ENCODE measurements around the gene SMC5.
"Not testable (repeated sequence)": the region's sequence is repeated elsewhere in the genome, so short reads cannot be mapped to it uniquely, and the experiment has no call there.

The SMC5 gene

DNA sequence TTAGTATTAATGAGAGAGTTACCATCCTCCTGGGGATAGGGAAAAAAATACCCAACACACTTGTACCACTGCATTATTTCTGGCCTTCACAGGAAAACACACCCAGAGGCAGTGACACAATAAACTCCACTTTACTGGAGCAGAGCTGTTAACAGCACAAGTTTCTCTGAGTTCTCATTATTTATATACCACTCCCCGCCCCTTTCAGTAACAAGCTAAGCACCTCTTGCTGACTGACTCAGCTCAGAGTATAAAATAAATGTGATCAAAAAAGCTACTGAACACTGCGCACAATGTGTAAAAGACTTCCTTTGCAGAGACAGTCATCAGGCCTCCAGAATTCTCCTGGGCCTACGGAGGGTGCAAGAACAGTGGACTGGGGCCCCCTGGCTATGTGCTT, 134.1 kb downstream of the SMC5 start:
- Histone ChIP-seq H3K9me3 (ENCODE audit: low read length) (no peaks in the 10 kb centered on the region), H3K27me3 (ENCODE audit: control insufficient read depth in 1 of 2, insufficient read depth in 2 of 2, low read length in 2 of 2) (no peaks in the 10 kb centered on the region), H3K9ac (ENCODE audit: low read length) (no peak overlapping the region), H3K4me3 (ENCODE audit: low read depth in 1 of 2, low read length in 2 of 2) (no peak overlapping the region), H3K36me3 (ENCODE audit: insufficient read depth, low read length) (no peaks in the 10 kb centered on the region), H3K4me1 (ENCODE audit: insufficient read depth, low read length) (peaks cover 65% of the 10 kb centered on the region), H3K27ac (ENCODE audit: low read depth, low read length) (no peak overlapping the region)

DNA sequence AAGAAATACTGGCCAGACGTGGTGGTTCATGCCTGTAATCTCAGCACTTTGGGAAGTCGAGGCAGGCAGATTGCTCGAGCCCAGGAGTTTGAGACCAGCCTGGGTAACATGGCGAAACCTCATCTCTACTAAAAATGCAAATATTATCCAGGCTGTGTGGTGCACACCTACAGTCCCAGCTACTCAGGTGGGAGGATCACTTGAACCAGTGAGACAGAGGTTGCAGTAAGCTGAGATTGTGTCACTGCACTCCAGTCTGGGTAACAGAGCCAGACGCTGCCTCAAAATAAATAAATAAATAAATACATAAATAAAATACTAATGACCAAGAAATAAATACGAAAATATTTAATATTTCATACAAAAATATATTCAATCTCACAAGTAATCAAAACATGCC, 136.9 kb downstream of the SMC5 start:
- no peaks in the 10 kb centered on the region for H3K36me3 ChIP-seq (ENCODE audit: insufficient read depth, low read length)
- H3K9me3 ChIP-seq (ENCODE audit: low read length): no peaks in the 10 kb centered on the region
- no peak overlapping the region for H3K9ac ChIP-seq (ENCODE audit: low read length)
- no peak overlapping the region for H3K4me3 ChIP-seq (ENCODE audit: low read depth in 1 of 2, low read length in 2 of 2)
- H3K27ac ChIP-seq (ENCODE audit: low read depth, low read length): no peak overlapping the region
- H3K4me1 ChIP-seq (ENCODE audit: insufficient read depth, low read length): peaks cover 77% of the 10 kb centered on the region
- H3K27me3 ChIP-seq (ENCODE audit: control insufficient read depth in 1 of 2, insufficient read depth in 2 of 2, low read length in 2 of 2): no peaks in the 10 kb centered on the region

DNA sequence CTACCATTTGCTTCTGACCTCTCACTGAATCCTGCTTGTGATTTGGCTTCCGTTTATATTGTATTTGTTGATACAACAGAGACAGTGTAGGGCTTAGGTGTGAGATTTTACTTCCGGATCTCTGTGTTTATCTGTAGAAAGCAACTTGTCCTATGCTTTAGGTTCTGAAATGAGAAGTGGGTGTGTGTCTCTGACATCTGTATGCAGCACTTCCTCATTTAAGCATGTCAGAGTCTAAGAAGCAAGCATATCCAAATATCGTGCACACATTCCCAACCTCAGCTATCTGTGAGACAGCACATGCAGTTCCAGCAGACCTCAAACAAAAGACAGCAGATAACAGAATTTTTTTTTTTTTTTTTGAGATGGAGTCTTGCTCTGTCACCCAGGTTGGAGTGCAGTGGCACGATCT, 139.4 kb downstream of the SMC5 start:
- Histone ChIP-seq H3K9ac (ENCODE audit: low read length) (no peak overlapping the region), H3K27ac (ENCODE audit: low read depth, low read length) (no peak overlapping the region), H3K4me1 (ENCODE audit: insufficient read depth, low read length) (peaks cover 69% of the 10 kb centered on the region), H3K27me3 (ENCODE audit: control insufficient read depth in 1 of 2, insufficient read depth in 2 of 2, low read length in 2 of 2) (no peaks in the 10 kb centered on the region), H3K9me3 (ENCODE audit: low read length) (no peaks in the 10 kb centered on the region), H3K4me3 (ENCODE audit: low read depth in 1 of 2, low read length in 2 of 2) (no peak overlapping the region), H3K36me3 (ENCODE audit: insufficient read depth, low read length) (no peaks in the 10 kb centered on the region)

DNA sequence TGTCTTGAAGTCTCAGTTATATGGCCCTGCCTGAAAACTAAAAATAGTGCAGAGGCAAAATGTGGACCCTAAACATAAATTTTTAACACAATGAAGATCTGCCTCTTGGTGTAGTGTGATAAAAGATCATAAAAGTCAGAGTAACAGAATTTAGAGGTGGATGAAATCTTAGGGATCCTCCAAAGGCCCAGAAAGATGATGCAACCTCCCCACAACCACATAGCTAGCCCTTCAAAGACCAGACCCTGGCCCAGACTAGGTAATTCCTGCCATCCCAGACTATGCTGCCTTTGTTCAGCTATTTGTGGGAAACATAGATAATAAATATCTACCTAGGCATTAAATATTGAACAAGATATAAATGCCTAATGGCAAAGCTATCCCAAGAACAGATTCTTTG, 140.4 kb downstream of the SMC5 start:
- Histone ChIP-seq H3K36me3 (ENCODE audit: insufficient read depth, low read length) (no peaks in the 10 kb centered on the region), H3K4me1 (ENCODE audit: insufficient read depth, low read length) (peaks cover 74% of the 10 kb centered on the region), H3K9me3 (ENCODE audit: low read length) (no peaks in the 10 kb centered on the region), H3K4me3 (ENCODE audit: low read depth in 1 of 2, low read length in 2 of 2) (no peak overlapping the region), H3K27me3 (ENCODE audit: control insufficient read depth in 1 of 2, insufficient read depth in 2 of 2, low read length in 2 of 2) (no peaks in the 10 kb centered on the region), H3K27ac (ENCODE audit: low read depth, low read length) (no peak overlapping the region), H3K9ac (ENCODE audit: low read length) (no peak overlapping the region)

DNA sequence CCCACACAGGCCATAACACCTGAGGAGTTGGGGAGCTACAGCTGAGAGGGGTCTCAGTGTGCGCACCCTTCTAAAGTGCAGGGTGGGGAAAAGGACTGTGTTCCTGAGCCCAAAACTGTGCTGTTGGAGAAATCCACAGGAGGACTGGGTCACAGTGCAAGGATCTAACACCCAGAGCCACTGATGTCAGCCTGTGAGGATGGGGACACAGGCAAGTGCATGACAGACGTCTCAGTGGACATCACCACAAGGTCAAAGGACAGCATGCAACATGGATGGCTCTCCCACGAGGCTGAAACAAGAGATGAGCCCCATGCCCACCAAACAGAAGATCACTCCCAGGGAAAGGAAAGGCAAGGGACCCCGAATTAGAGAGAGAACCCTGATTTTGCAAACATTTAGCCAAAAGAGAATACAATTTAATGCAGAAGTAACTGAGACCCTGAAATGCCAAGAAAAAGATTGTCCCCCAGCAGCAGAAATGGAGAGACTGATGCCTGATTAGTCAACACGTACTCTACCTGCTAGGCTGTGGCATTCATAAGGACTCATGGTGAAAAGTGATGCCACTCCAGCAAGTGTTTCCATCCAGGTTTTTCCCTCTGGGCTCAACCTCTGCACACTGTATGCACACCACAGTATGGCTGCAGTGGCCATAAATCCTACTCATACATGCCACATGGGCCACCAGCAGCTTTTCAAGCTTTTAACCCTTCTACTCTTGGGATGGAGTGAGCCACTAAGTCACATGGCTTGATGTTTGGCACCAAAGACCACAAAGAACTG, 141.5 kb downstream of the SMC5 start:
- Histone ChIP-seq H3K4me3 (ENCODE audit: low read depth in 1 of 2, low read length in 2 of 2) (no peak overlapping the region), H3K27ac (ENCODE audit: low read depth, low read length) (no peak overlapping the region), H3K9ac (ENCODE audit: low read length) (no peak overlapping the region), H3K36me3 (ENCODE audit: insufficient read depth, low read length) (no peaks in the 10 kb centered on the region), H3K4me1 (ENCODE audit: insufficient read depth, low read length) (peaks cover 73% of the 10 kb centered on the region), H3K27me3 (ENCODE audit: control insufficient read depth in 1 of 2, insufficient read depth in 2 of 2, low read length in 2 of 2) (no peaks in the 10 kb centered on the region), H3K9me3 (ENCODE audit: low read length) (no peaks in the 10 kb centered on the region)

DNA sequence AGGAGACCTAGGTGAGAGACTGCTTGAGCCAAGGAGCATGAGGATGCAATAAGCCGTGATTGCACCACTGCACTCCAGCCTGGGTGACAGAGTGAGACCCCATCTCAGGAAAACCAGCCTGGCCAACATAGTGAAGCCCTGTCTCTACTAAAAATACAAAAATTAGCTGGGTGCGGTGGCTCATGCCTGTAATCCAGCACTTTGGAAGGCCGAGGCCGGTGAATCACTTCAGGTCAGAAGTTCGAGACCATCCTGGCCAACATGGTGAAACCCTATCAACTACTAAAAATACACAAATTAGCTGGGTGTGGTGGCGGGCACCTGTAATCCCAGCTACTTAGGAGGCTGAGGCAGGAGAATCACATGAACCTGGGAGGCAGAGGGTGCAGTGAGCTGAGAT, 142.5 kb downstream of the SMC5 start:
- not testable (repeated sequence) for H3K36me3 ChIP-seq (ENCODE audit: insufficient read depth, low read length); H3K27ac ChIP-seq (ENCODE audit: low read depth, low read length); H3K9ac ChIP-seq (ENCODE audit: low read length); H3K27me3 ChIP-seq (ENCODE audit: control insufficient read depth in 1 of 2, insufficient read depth in 2 of 2, low read length in 2 of 2); H3K9me3 ChIP-seq (ENCODE audit: low read length); H3K4me3 ChIP-seq (ENCODE audit: low read depth in 1 of 2, low read length in 2 of 2)
- H3K4me1 ChIP-seq (ENCODE audit: insufficient read depth, low read length): peaks cover 82% of the 10 kb centered on the region

DNA sequence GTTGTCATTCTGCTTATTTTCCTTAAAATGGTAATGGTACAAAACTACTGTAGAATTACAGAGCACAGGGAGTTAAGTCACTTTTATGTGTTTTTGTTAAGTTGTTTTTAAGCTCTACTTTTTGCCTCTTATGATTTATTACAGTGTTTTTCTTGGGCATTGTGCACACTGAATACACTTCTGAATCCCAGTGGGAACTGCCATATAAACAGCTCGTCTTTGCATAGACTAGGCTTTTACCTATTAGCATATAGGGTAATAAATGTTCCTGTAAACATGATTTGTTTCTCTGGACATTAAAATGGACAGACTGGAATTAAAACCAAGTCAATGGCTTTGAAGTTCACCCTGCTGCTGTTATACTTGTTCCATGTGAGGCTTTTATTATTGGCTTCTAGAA, 143.4 kb downstream of the SMC5 start:
- Histone ChIP-seq H3K27ac (ENCODE audit: low read depth, low read length) (no peak overlapping the region), H3K4me1 (ENCODE audit: insufficient read depth, low read length) (peaks cover 90% of the 10 kb centered on the region)

DNA sequence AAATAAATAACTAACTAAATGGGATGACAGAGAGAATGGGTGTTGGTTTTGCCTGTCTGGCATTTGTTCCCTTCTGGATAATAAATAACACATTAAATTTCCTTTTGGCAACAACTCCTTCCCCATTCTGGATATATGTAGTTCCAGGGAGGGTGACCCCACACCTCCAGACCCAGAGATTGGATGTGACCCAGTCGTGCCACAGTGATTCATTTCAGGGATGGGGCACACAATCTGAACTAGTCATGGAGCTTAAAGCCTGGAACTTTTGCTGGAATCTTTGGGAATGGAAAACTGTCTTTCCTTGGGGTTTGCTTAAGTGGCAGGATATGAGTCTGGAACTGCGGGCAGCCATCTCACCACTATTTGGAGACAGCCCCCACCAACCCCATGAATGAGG, 144.4 kb downstream of the SMC5 start:
- H3K27ac ChIP-seq (ENCODE audit: low read depth, low read length): no peak overlapping the region
- H3K36me3 ChIP-seq (ENCODE audit: insufficient read depth, low read length): peaks cover 2% of the 10 kb centered on the region
- no peaks in the 10 kb centered on the region for H3K9me3 ChIP-seq (ENCODE audit: low read length)
- H3K4me1 ChIP-seq (ENCODE audit: insufficient read depth, low read length): peaks cover 89% of the 10 kb centered on the region
- no peak overlapping the region for H3K9ac ChIP-seq (ENCODE audit: low read length)
- H3K27me3 ChIP-seq (ENCODE audit: control insufficient read depth in 1 of 2, insufficient read depth in 2 of 2, low read length in 2 of 2): no peaks in the 10 kb centered on the region
- no peak overlapping the region for H3K4me3 ChIP-seq (ENCODE audit: low read depth in 1 of 2, low read length in 2 of 2)

More for the DNA sequence above, 143.4 kb downstream of the SMC5 start:
- Histone ChIP-seq H3K9me3 (ENCODE audit: low read length) (no peaks in the 10 kb centered on the region), H3K4me3 (ENCODE audit: low read depth in 1 of 2, low read length in 2 of 2) (no peak overlapping the region), H3K36me3 (ENCODE audit: insufficient read depth, low read length) (no peaks in the 10 kb centered on the region), H3K9ac (ENCODE audit: low read length) (no peak overlapping the region), H3K27me3 (ENCODE audit: control insufficient read depth in 1 of 2, insufficient read depth in 2 of 2, low read length in 2 of 2) (no peaks in the 10 kb centered on the region)

DNA sequence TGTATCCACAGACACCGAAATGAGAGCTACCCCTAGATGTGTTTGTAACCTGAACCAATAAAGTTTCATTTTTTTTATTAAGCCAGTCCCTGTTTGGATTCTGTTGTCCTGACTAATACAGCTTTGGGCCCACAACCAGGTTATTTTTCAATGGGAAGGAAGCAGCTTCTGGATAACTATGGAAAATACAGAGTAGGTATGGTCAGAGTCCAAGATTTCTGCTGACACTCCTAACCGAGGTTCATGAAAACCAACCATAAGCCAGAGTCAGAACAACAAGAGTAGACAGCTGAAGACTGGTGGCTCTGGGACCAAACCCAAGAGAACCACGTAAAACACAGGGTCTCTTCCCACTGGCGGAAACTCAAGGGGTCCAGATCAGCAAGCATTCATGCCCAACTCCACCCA, 144.8 kb downstream of the SMC5 start:
- peaks cover 7% of the 10 kb centered on the region for H3K36me3 ChIP-seq (ENCODE audit: insufficient read depth, low read length)
- no peak overlapping the region for H3K27ac ChIP-seq (ENCODE audit: low read depth, low read length)
- peaks cover 89% of the 10 kb centered on the region for H3K4me1 ChIP-seq (ENCODE audit: insufficient read depth, low read length)
- no peak overlapping the region for H3K9ac ChIP-seq (ENCODE audit: low read length)
- H3K27me3 ChIP-seq (ENCODE audit: control insufficient read depth in 1 of 2, insufficient read depth in 2 of 2, low read length in 2 of 2): no peaks in the 10 kb centered on the region
- no peaks in the 10 kb centered on the region for H3K9me3 ChIP-seq (ENCODE audit: low read length)
- no peak overlapping the region for H3K4me3 ChIP-seq (ENCODE audit: low read depth in 1 of 2, low read length in 2 of 2)

DNA sequence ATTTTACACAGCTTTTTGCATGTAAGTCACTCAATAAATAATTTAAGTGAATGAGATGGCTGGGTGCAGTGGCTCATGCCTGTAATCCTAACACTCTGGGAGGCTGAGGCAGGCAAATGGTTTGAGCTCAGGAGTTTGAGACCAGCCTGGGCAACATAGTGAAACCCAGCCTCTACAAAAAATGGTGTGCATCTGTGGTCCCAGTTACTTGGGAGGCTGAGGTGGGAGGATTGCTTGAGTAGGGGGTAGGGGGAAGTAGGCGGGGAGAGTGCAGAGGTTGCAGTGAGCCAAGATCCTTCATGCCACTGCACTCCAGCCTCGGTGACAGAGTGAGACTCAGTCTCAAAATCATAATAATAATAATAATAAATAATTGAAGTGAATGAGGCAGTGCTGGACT, 145.5 kb downstream of the SMC5 start:
- peaks cover 86% of the 10 kb centered on the region for H3K4me1 ChIP-seq (ENCODE audit: insufficient read depth, low read length)
- H3K36me3 ChIP-seq (ENCODE audit: insufficient read depth, low read length): peaks cover 7% of the 10 kb centered on the region
- no peak overlapping the region for H3K27ac ChIP-seq (ENCODE audit: low read depth, low read length)
- no peak overlapping the region for H3K4me3 ChIP-seq (ENCODE audit: low read depth in 1 of 2, low read length in 2 of 2)
- no peaks in the 10 kb centered on the region for H3K27me3 ChIP-seq (ENCODE audit: control insufficient read depth in 1 of 2, insufficient read depth in 2 of 2, low read length in 2 of 2)
- no peak overlapping the region for H3K9ac ChIP-seq (ENCODE audit: low read length)
- no peaks in the 10 kb centered on the region for H3K9me3 ChIP-seq (ENCODE audit: low read length)

Measured in muscle layer of colon (tissue), 2 donors.